SU-DHL-6 (cell line): ENCODE measurements around the gene MARK3.

Experiments used
- H2AFZ ChIP-seq: fragments of 200-600 bp; sonication (generic); 2 replicates; pipeline ENCODE4 v1.6.1; 2014; ENCODE audit warnings: low read depth, mild to moderate bottlenecking, moderate library complexity, mixed read lengths, antibody characterized with exemption, low read length; ENCODE audit not compliant: severe bottlenecking
- H3F3A ChIP-seq: fragments of 200-600 bp; shearing (Covaris generic); 2 replicates; pipeline ENCODE4 v1.6.0; 2016; ENCODE audit warnings: antibody characterized with exemption, mild to moderate bottlenecking; ENCODE audit not compliant: insufficient read depth
- H3K27ac ChIP-seq: fragments of 200-600 bp; sonication (generic); 2 replicates; pipeline ENCODE4 v1.5.1; 2016; ENCODE audit warnings: low read depth, mild to moderate bottlenecking, low read length, moderate library complexity, mixed read lengths
- H3K27me3 ChIP-seq: fragments of 200-600 bp; sonication (generic), shearing (Covaris generic); 2 replicates; pipeline ENCODE4 v1.6.0; 2014; ENCODE audit warnings: mild to moderate bottlenecking, low read length
- H3K36me3 ChIP-seq: fragments of 200-600 bp; sonication (generic); 2 replicates; pipeline ENCODE4 v1.6.1; 2014; ENCODE audit warnings: mild to moderate bottlenecking, low read length, mixed read lengths
- H3K4me2 ChIP-seq: fragments of 300-600, 200-600 bp; shearing (Covaris generic), sonication (generic); 2 replicates; pipeline ENCODE4 v1.6.0; 2014; ENCODE audit warnings: low read length, low read depth, mild to moderate bottlenecking; ENCODE audit not compliant: poor library complexity, severe bottlenecking
- H3K4me3 ChIP-seq: fragments of 200-600 bp; sonication (generic); 2 replicates; pipeline ENCODE4 v1.5.1; 2014; ENCODE audit warnings: antibody characterized with exemption, low read length, mild to moderate bottlenecking, mixed read lengths; ENCODE audit not compliant: insufficient read depth, poor library complexity, severe bottlenecking
- H3K79me2 ChIP-seq: fragments of 200-600 bp; sonication (generic); 2 replicates; pipeline ENCODE4 v1.6.1; 2014; ENCODE audit warnings: mild to moderate bottlenecking, low read length, moderate library complexity; ENCODE audit not compliant: insufficient read depth
- H3K9ac ChIP-seq: fragments of 200-600 bp; sonication (generic); 2 replicates; pipeline ENCODE4 v1.7.0; 2014; ENCODE audit warnings: mild to moderate bottlenecking, low read length
- H3K9me2 ChIP-seq: fragments of 200-600 bp; sonication (generic); replicated peaks from 2 replicates; pipeline ENCODE4 v1.6.1; 2014; ENCODE audit warnings: low read length; ENCODE audit not compliant: insufficient read depth
- H3K9me3 ChIP-seq: fragments of 200-600 bp; sonication (generic); 2 replicates; pipeline ENCODE4 v1.6.1; 2014; ENCODE audit warnings: low read length, mixed read lengths; ENCODE audit not compliant: insufficient read depth
- H4K20me1 ChIP-seq: fragments of 200-600 bp; sonication (generic); 2 replicates; pipeline ENCODE4 v1.6.1; 2014; ENCODE audit warnings: low read depth, mild to moderate bottlenecking, antibody characterized with exemption, low read length, moderate library complexity, mixed read lengths
- CTCF ChIP-seq: fragments of 200-600 bp; sonication (generic); IDR thresholded peaks from one replicate; pipeline ENCODE4 v1.5.1; 2017; ENCODE audit warnings: antibody characterized with exemption, mild to moderate bottlenecking, low read length, moderate library complexity; ENCODE audit not compliant: insufficient read depth, poor library complexity, severe bottlenecking
- EZH2phosphoT487 ChIP-seq: fragments of 200-600 bp; sonication (generic), shearing (Covaris generic); conservative IDR thresholded peaks from 2 replicates; pipeline ENCODE4 v1.6.1; 2018; ENCODE audit warnings: mild to moderate bottlenecking, antibody characterized with exemption, low read length, moderate library complexity, mixed read lengths

Gene MARK3

GRCh38 chr14:103551338-103551762, 166.1 kb downstream of the MARK3 start:
- Histone ChIP-seq H3K4me2 (no peak overlapping the region), H3F3A (no peaks in the 10 kb centered on the region), H3K9ac (no peak overlapping the region), H2AFZ (no peak overlapping the region), H3K79me2 (0 out of 2 replicates have a peak, but pooled peaks cover 1% of the 10 kb centered on the region), H4K20me1 (no peaks in the 10 kb centered on the region), H3K4me3 (no peak overlapping the region), H3K36me3 (no peaks in the 10 kb centered on the region), H3K9me2 (no peaks in the 10 kb centered on the region), H3K27me3 (no peaks in the 10 kb centered on the region), H3K9me3 (no peaks in the 10 kb centered on the region), H3K27ac (no peak overlapping the region)
- no peak for TF ChIP-seq CTCF
- no peak for TF ChIP-seq EZH2phosphoT487

GRCh38 chr14:103552011-103552845, 167.0 kb downstream of the MARK3 start:
- no peak overlapping the region for H2AFZ ChIP-seq
- TF ChIP-seq CTCF (no peak), EZH2phosphoT487 (no peak)
- H3K36me3 ChIP-seq = no peaks in the 10 kb centered on the region
- peaks cover 10% of the 10 kb centered on the region; the same call in 1 of the 2 replicates for H3K79me2 ChIP-seq
- H3K27me3 ChIP-seq = no peaks in the 10 kb centered on the region
- H3K9me3 ChIP-seq = no peaks in the 10 kb centered on the region
- no peak overlapping the region for H3K9ac ChIP-seq
- H3F3A ChIP-seq = peaks cover 6% of the 10 kb centered on the region; the same call in 1 of the 2 replicates
- no peak overlapping the region for H3K4me3 ChIP-seq
- no peaks in the 10 kb centered on the region for H3K9me2 ChIP-seq
- H4K20me1 ChIP-seq = no peaks in the 10 kb centered on the region
- H3K4me2 ChIP-seq = no peak overlapping the region
- H3K27ac ChIP-seq = no peak overlapping the region

GRCh38 chr14:103552846-103553210, 167.6 kb downstream of the MARK3 start:
- H3K27me3 ChIP-seq = no peaks in the 10 kb centered on the region
- no peaks in the 10 kb centered on the region for H4K20me1 ChIP-seq
- H3K9me3 ChIP-seq = no peaks in the 10 kb centered on the region
- TF ChIP-seq EZH2phosphoT487 = no peak
- no peak for TF ChIP-seq CTCF
- no peak overlapping the region for H3K4me2 ChIP-seq
- peaks cover 8% of the 10 kb centered on the region; the same call in 1 of the 2 replicates for H3F3A ChIP-seq
- no peak overlapping the region for H3K9ac ChIP-seq
- no peak overlapping the region for H2AFZ ChIP-seq
- no peak overlapping the region for H3K4me3 ChIP-seq
- peaks cover 15% of the 10 kb centered on the region for H3K79me2 ChIP-seq
- no peaks in the 10 kb centered on the region for H3K36me3 ChIP-seq
- no peak overlapping the region for H3K27ac ChIP-seq
- no peaks in the 10 kb centered on the region for H3K9me2 ChIP-seq
